ENCODE measurements around the gene GNLY.

- TF ChIP-seq POLR2A (IDR thresholded peaks at IDR 0.05; ENCODE audit: low read length) (no peak), GATA1 (IDR thresholded peaks at IDR 0.05; ENCODE audit: low read depth, low read length) (no peak)
These were observed 49.9 kb downstream of the GNLY start for GRCh38 chr2:85744055-85744454.

Data from erythroblast (primary cell).